ENCODE measurements around the gene SHROOM1.

- TF ChIP-seq POLR2A (IDR thresholded peaks at IDR 0.05; ENCODE audit: extremely low read depth, insufficient read length): no peak
- TF ChIP-seq, protein P1, sequence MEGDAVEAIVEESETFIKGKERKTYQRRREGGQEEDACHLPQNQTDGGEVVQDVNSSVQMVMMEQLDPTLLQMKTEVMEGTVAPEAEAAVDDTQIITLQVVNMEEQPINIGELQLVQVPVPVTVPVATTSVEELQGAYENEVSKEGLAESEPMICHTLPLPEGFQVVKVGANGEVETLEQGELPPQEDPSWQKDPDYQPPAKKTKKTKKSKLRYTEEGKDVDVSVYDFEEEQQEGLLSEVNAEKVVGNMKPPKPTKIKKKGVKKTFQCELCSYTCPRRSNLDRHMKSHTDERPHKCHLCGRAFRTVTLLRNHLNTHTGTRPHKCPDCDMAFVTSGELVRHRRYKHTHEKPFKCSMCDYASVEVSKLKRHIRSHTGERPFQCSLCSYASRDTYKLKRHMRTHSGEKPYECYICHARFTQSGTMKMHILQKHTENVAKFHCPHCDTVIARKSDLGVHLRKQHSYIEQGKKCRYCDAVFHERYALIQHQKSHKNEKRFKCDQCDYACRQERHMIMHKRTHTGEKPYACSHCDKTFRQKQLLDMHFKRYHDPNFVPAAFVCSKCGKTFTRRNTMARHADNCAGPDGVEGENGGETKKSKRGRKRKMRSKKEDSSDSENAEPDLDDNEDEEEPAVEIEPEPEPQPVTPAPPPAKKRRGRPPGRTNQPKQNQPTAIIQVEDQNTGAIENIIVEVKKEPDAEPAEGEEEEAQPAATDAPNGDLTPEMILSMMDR (IDR thresholded peaks at IDR 0.05; ENCODE audit: low read depth, low read length): no peak
Observed at GRCh38 chr5:132836852-132837251, 6.4 kb upstream of the SHROOM1 start.
